GM19467 (cell line): ENCODE measurements around the gene SLC30A9.

Experiments
- ATAC-seq: cut with Tn5 transposase; IDR thresholded peaks from one replicate; pipeline ENCODE4 v1.9.1; 2021; ENCODE audit warnings: mild to moderate bottlenecking, moderate library complexity; ENCODE audit not compliant: unreplicated experiment

Gene SLC30A9

GRCh38 chr4:41990365-41991111 lies at the start of gene SLC30A9:
SLC30A9 (plus strand) TSS chr4:41990530; CDS start chr4:41990652, 122 bp downstream.
- peak; percentile 99 for ATAC-seq

DNA sequence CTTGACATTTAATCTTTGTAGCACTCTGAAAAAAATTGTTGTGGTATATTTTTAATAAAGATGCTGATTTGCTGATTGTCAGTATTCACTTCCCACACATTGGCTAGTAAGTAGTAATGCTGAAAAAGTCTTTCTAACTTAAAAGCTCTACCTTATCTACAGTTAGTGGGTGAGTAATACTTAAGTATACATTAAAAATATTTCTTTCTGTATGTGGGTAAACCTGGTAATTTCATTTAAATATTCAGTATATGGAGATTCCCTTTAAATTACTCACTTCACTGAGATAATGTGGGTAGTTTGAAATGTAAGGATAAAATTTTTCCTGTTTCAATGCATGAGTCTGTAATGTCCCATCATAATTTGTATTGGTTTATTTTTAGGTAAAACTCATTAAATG lies 49.5 kb upstream of the SLC30A9 start:
- no peak for ATAC-seq

DNA sequence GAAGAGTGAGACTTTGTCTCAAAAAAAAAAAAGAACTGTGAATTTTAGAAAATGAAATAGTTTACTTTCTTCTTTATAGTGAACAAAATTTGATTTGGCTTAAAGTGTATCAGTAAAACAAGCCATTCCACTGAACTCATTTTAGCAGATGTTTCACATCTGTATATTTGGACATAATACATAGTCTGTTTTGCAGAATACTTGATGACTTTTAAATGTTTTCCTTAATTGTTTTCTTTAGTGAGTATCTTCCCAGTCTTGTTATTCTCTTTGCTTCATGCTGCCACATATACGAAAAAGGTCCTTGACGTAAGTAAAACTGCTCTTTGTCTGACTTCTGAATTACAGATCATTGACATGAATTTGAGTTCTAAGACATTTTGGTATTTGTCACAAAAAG lies 46.8 kb upstream of the SLC30A9 start:
- no peak for ATAC-seq

- no peak for ATAC-seq
Measured at GRCh38 chr4:41944089-41944488, 46.2 kb upstream of the SLC30A9 start.

DNA sequence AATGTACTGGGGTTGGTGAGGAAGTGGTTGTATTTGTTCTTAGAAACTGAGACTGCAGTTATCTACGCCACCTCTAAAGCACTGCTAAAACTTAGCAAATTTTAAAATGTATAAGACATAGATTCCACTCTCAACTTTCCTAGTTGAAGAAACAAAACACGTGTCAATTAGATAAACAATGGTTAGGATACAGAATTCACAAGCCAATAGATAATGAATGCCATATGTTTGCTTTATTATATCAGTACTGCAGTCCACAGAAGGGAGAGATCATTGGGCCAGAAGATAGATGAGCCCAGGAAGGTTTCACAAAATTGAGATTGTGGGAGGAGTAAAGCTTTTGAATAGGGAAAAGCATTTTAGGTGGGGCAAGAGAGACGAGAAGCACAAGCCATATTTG lies 40.8 kb upstream of the SLC30A9 start:
- ATAC-seq: no peak

DNA sequence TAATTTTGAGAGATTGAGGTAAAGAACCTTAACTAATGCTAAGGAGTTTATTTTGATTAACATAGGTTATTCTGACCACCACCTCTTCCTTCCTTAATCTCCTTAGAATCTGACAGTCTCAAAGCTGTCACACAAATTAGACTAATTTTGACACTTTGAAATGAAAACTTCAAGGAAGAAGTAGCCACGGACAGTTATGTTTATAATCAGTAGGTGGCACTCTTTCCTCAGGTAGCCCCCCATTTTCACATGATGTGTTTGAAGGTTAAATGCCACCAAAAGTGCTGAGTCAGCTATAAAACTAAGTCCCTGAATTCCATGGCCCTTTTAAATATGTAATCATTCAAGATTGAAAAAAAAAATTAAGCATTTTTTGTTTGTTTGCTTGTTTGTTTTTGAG lies 32.7 kb upstream of the SLC30A9 start:
- no peak for ATAC-seq

DNA sequence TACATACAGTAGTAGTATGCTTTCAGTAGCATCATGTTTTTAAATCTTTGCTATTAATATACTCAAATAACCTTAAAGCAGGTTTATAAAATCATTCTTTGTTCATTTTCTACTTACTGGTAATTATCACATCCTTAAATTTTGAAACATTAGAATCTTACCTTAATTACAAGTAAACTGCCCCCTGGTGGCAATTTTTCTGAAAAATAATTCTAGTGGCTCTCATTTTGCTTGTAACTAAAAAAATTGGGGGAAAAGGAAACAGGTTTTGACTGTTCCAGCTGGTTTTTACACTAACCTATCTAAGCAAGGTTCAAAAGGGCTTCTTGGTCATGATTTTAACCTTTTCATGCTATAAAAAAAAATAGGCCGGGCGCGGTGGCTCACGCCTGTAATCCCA lies 27.2 kb upstream of the SLC30A9 start:
- no peak for ATAC-seq

DNA sequence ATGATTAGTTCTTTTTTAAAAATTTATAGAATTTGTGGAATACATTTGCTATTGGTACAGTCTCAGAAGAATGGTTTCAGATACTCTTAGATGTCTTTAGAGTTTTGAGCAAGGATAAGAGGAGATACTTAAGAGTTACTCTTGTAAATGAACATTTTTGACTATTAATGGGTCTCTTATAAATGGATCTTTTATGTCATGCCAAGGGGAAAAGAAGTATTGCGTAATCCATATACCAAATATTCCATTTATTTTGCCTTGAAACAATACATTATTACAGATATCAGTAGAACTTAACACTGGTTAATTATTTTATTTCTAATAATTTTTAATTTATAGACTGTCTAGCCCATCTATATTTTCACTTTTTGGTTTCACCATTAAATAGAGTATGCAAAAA lies 25.9 kb upstream of the SLC30A9 start:
- no peak for ATAC-seq

DNA sequence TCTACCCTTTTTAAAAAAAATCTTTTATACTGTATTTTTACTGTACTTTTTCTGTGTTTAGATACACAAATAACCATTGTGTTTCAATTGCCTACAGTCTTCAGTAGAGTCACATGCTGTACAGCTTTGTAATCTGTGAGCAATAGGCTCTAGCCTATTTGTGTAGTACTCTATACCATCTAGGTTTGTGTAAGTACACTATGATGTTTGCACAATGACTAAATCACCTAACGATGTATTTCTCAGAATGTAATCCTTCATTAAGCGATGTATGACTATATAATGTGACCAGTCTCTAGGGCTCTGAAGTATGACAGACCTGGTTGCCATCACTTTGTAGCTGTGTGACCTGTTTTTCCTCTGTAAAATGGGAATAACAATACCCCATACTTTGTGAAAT lies 22.9 kb upstream of the SLC30A9 start:
- no peak for ATAC-seq

GRCh38 chr4:41969671-41970070 lies 20.7 kb upstream of the SLC30A9 start:
- ATAC-seq: no peak

GRCh38 chr4:41975341-41975740 lies 15.0 kb upstream of the SLC30A9 start:
- ATAC-seq: no peak

GRCh38 chr4:41976775-41977516 lies 13.4 kb upstream of the SLC30A9 start:
- ATAC-seq: no peak

- ATAC-seq: no peak
Measured at GRCh38 chr4:41977709-41978108, 12.6 kb upstream of the SLC30A9 start.

- ATAC-seq: no peak
Measured at GRCh38 chr4:41981456-41981855, 8.9 kb upstream of the SLC30A9 start, which contains the start of gene DCAF4L1. DCAF4L1 (plus strand) TSS chr4:41981756; CDS start chr4:41981793, 37 bp downstream.

DNA sequence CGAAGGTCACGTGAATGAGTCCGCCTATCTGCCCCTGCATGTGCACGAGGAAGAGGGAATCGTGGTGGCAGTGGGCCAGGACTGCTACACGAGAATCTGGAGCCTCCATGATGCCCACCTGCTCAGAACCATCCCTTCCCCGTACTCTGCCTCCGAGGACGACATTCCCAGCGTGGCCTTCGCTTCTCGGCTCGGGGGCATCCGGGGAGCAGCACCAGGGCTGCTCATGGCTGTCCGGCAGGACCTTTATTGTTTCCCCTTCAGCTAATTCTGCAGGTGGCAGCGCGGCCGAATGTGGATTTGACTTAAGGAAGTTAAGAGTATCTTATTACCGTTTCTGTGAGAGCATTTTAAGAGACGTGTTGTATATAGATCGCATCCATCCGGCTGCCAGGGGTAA lies 7.6 kb upstream of the SLC30A9 start:
- no peak for ATAC-seq

- no peak for ATAC-seq
Measured at GRCh38 chr4:41985151-41985550, 5.2 kb upstream of the SLC30A9 start.

GRCh38 chr4:41989994-41990364 lies 351 bp upstream of the SLC30A9 start:
- peak; percentile 16 for ATAC-seq

DNA sequence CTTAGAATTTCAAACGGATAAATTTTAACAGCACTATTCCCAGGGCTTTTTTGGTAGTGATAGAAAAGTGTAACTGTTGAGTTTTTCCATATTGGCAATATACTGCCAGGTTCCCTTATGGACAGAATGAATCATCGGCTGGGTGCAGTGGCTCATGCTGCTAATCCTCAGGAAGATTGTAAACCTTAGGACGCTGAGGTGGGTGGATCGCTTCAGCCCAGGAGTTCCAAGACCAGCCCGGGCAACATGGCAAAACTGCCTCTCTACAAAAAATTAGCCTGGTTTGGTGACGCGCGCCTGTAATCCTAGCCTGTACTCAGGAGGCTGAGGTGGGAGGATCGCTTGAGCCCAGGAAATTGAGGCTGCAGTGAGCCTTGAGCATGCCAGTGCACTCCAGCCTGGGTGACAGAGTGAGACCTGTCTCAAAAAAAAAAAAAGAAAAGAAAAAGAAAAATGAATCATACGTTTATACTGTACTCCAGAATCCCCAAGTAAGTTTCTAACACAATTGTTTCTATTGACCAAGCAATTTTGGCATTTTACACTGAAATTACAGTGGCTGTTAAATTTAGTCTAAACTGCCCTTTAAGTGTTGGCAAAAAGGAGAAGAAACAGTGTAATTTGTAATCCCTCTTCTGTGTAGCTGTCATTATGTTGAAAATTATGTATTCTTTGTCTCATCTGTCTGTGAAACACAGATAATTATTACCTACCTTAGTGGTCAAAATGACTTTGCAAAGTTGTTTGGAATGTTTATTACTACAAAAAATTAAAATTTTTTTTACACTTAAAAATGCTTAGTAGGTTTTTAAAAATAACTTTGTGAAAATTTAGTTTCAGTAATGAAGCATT lies 1.8 kb downstream of the SLC30A9 start:
- ATAC-seq: no peak

GRCh38 chr4:41992967-41993857 lies 2.9 kb downstream of the SLC30A9 start:
- ATAC-seq: no peak

DNA sequence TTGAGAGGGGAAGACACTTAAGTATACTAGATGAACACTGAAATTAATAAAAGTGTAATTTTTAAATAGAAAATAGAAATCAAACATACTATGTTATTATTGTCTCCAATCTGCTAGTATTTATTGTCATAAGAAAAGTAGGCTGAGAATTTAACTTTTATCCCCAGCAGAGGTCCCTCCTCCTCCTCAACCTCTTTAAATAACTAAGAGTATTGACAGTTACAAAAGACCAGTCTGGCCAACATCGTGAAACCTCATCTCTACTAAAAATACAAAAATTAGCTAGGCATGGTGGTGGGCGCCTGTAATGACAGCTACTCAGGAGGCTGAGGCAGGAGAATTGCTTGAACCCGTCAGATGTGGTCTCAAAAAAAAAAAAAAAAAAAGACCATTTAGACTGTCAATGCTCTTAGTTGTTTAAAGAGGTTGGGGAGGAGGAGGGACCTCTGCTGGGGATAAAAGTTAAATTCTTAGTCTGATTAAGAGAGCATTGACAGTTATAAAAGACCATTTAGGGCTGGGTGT lies 4.2 kb downstream of the SLC30A9 start:
- no peak for ATAC-seq
